Measurements from ENCODE around the gene METTL26.

- TF ChIP-seq POLR2A (IDR thresholded peaks at IDR 0.05; ENCODE audit: low read depth, low read length) (no peak), POLR2AphosphoS5 (IDR thresholded peaks at IDR 0.05; ENCODE audit: low read depth, low read length) (no peak), TAF1 (IDR thresholded peaks at IDR 0.05; ENCODE audit: low read depth, low read length) (no peak)
These were observed 9.9 kb downstream of the METTL26 start for GRCh38 chr16:625977-626765.

Data from GM12891 (cell line).